H1 (cell line): Measurements from ENCODE around the gene TP73. TPM values are rescaled to one million over a fixed set of nuclear protein-coding genes. Genes with fewer than 3 reads are reported as not detected.

Experiments used
- CTCF ChIA-PET: fragments of 300-600 bp; sonication (Branson Sonifier 250); formaldehyde crosslinking; loops from one replicate; lab custom pipeline; 2021; ENCODE audit not compliant: partially characterized antibody; lab: Charles Lee
- POLR2A ChIA-PET: fragments of 300-600 bp; sonication (Branson Sonifier 250); formaldehyde crosslinking; loops from one replicate; lab custom pipeline; 2021; ENCODE audit warnings: inconsistent platforms; ENCODE audit not compliant: partially characterized antibody; lab: Charles Lee
- DNase-seq, 2 experiments: peaks; one replicate each; pipeline versions ENCODE4 v3.0.0 to v3.0.0-alpha.2; 2010 to 2022; ENCODE audit warnings: low spot score in 2 of 2, low read depth in 1 of 2, mixed read lengths in 1 of 2
- FAIRE-seq: peaks from 2 replicates; lab custom pipeline; 2011; peaks lifted over from hg19 to GRCh38; lab: Jason Lieb, UNC
- H2AFZ ChIP-seq: 2 replicates; pipeline ENCODE4 v1.8.1; 2012; ENCODE audit warnings: low read length, inconsistent platforms
- H2AK5ac ChIP-seq: 2 replicates; pipeline ENCODE4 v1.6.1; 2013; ENCODE audit warnings: low read depth, low read length
- H2BK120ac ChIP-seq: replicated peaks from 2 replicates; pipeline ENCODE3; 2013; ENCODE audit warnings: low read depth, low read length, inconsistent platforms
- H2BK12ac ChIP-seq: 2 replicates; pipeline ENCODE4 v1.6.1; 2013; ENCODE audit warnings: low read depth, low read length
- H2BK15ac ChIP-seq: 2 replicates; pipeline ENCODE4 v1.6.1; 2013; ENCODE audit warnings: low read length
- H2BK20ac ChIP-seq: 2 replicates; pipeline ENCODE4 v1.6.1; 2013; ENCODE audit warnings: low read length
- H2BK5ac ChIP-seq: 2 replicates; pipeline ENCODE4 v1.6.1; 2013; ENCODE audit warnings: low read depth, low read length
- H3K14ac ChIP-seq: 2 replicates; pipeline ENCODE4 v1.6.1; 2013; ENCODE audit warnings: inconsistent platforms; ENCODE audit not compliant: insufficient read length
- H3K18ac ChIP-seq: 2 replicates; pipeline ENCODE4 v1.6.1; 2013; ENCODE audit warnings: low read length; ENCODE audit errors: extremely low read depth
- H3K23ac ChIP-seq: 2 replicates; pipeline ENCODE4 v1.6.1; 2013; ENCODE audit warnings: inconsistent platforms; ENCODE audit not compliant: insufficient read length
- H3K23me2 ChIP-seq: 2 replicates; pipeline ENCODE4 v1.6.1; 2013; ENCODE audit warnings: low read depth, low read length
- H3K27ac ChIP-seq: 2 replicates; pipeline ENCODE4 v1.6.1; 2011; ENCODE audit warnings: low read depth, low read length, inconsistent platforms
- H3K27me3 ChIP-seq, 4 experiments: replicated peaks in 1 of 4; 1 replicate in 1 of 4; 2 replicates in 3 of 4; pipeline versions ENCODE4 v1.6.1 to v1.8.1; 2011 to 2013; ENCODE audit warnings: low read length in 3 of 4, mild to moderate bottlenecking in 3 of 4, inconsistent platforms in 2 of 4, mixed read lengths in 2 of 4, moderate library complexity in 1 of 4; ENCODE audit not compliant: control insufficient read depth in 3 of 4, insufficient read depth in 3 of 4; ENCODE audit errors: extremely low read depth in 1 of 4
- H3K36me3 ChIP-seq, 4 experiments: 2 replicates each; pipeline versions ENCODE4 v1.6.1 to v1.8.1; 2011 to 2013; ENCODE audit warnings: mild to moderate bottlenecking in 4 of 4, low read length in 3 of 4, moderate library complexity in 2 of 4, control low read depth in 1 of 4, inconsistent platforms in 1 of 4; ENCODE audit not compliant: insufficient read depth in 4 of 4, control insufficient read depth in 2 of 4
- H3K4ac ChIP-seq: replicated peaks from 2 replicates; pipeline ENCODE3; 2013; ENCODE audit warnings: low read length, low read depth, mixed read lengths, inconsistent platforms; ENCODE audit not compliant: insufficient read length
- H3K4me1 ChIP-seq, 4 experiments: replicated peaks in 1 of 4; 1 replicate in 1 of 4; 2 replicates in 3 of 4; pipeline versions ENCODE4 v1.6.1 to v1.8.1; 2011 to 2013; ENCODE audit warnings: low read length in 3 of 4, inconsistent platforms in 2 of 4, mixed read lengths in 1 of 4; ENCODE audit not compliant: insufficient read depth in 4 of 4, control insufficient read depth in 3 of 4
- H3K4me2 ChIP-seq, 2 experiments: 2 replicates each; pipeline versions ENCODE4 v1.6.1 to v1.8.1; 2011 to 2013; ENCODE audit warnings: low read depth in 2 of 2, low read length in 2 of 2, control low read depth in 1 of 2, inconsistent platforms in 1 of 2, mild to moderate bottlenecking in 1 of 2; ENCODE audit not compliant: insufficient read depth in 1 of 2
- H3K4me3 ChIP-seq, 4 experiments: fragments of 200-600, 300-600 bp in 1 of 4; sonication (generic), shearing (Covaris generic), sonication (Bioruptor Twin) in 1 of 4; 2 replicates each; pipeline versions ENCODE4 v1.5.1 to v1.8.1; 2011 to 2016; ENCODE audit warnings: low read length in 4 of 4, low read depth in 3 of 4, control low read depth in 2 of 4, inconsistent platforms in 2 of 4, mild to moderate bottlenecking in 2 of 4, mixed read lengths in 1 of 4, moderate library complexity in 1 of 4; ENCODE audit not compliant: insufficient read depth in 2 of 4; ENCODE audit errors: extremely low read depth in 1 of 4
- H3K56ac ChIP-seq: replicated peaks from 2 replicates; pipeline ENCODE3; 2013; ENCODE audit warnings: low read depth, mild to moderate bottlenecking, mixed read lengths, low read length, inconsistent platforms; ENCODE audit not compliant: insufficient read length
- H3K79me1 ChIP-seq: 2 replicates; pipeline ENCODE4 v1.6.1; 2013; ENCODE audit warnings: low read depth, low read length, control low read depth
- H3K79me2 ChIP-seq, 2 experiments: 2 replicates each; pipeline versions ENCODE4 v1.6.1 to v1.8.1; 2012 to 2013; ENCODE audit warnings: low read length in 2 of 2, mild to moderate bottlenecking in 2 of 2, inconsistent platforms in 1 of 2; ENCODE audit not compliant: insufficient read depth in 2 of 2, control insufficient read depth in 1 of 2
- H3K9ac ChIP-seq, 4 experiments: replicated peaks in 1 of 4; 1 replicate in 1 of 4; 2 replicates in 3 of 4; pipeline versions ENCODE4 v1.6.1 to v1.8.1; 2011 to 2013; ENCODE audit warnings: low read depth in 3 of 4, low read length in 3 of 4, control low read depth in 2 of 4, mild to moderate bottlenecking in 2 of 4, moderate library complexity in 2 of 4, inconsistent platforms in 1 of 4; ENCODE audit errors: extremely low read depth in 1 of 4
- H3K9me3 ChIP-seq, 2 experiments: 2 replicates each; pipeline versions ENCODE4 v1.6.1 to v1.8.1; 2012 to 2013; ENCODE audit warnings: mild to moderate bottlenecking in 2 of 2, moderate library complexity in 2 of 2, control low read depth in 1 of 2, inconsistent platforms in 1 of 2, low read depth in 1 of 2, low read length in 1 of 2, mixed read lengths in 1 of 2; ENCODE audit not compliant: insufficient read depth in 2 of 2
- H4K20me1 ChIP-seq, 2 experiments: replicated peaks in 1 of 2; 2 replicates each; pipeline versions ENCODE3 to v1.8.1; 2011 to 2013; ENCODE audit warnings: inconsistent platforms in 2 of 2, low read length in 2 of 2, mild to moderate bottlenecking in 1 of 2; ENCODE audit not compliant: insufficient read depth in 2 of 2, control insufficient read depth in 1 of 2
- H4K5ac ChIP-seq: 2 replicates; pipeline ENCODE4 v1.6.1; 2013; ENCODE audit warnings: low read length, low read depth, mixed read lengths, inconsistent platforms; ENCODE audit not compliant: insufficient read length
- H4K8ac ChIP-seq: 2 replicates; pipeline ENCODE4 v1.8.0; 2013; ENCODE audit warnings: mild to moderate bottlenecking, moderate library complexity, low read length, inconsistent platforms; ENCODE audit not compliant: insufficient read depth; ENCODE audit errors: extremely low read depth
- H4K91ac ChIP-seq: replicated peaks from 2 replicates; pipeline ENCODE3; 2013; ENCODE audit warnings: low read length, mixed read lengths, inconsistent platforms; ENCODE audit not compliant: insufficient read length
- KDM1A ChIP-seq: fragments of 200-600, 300-600 bp; sonication (generic); IDR thresholded peaks from 2 replicates; pipeline ENCODE4 v1.7.1; 2016; ENCODE audit warnings: mild to moderate bottlenecking, low read length, borderline replicate concordance
- POU5F1 ChIP-seq: IDR thresholded peaks from 2 replicates; pipeline ENCODE4 v1.6.1; 2011; ENCODE audit warnings: low read depth, mild to moderate bottlenecking, low read length, moderate library complexity
- RAD21 ChIP-seq, 2 experiments: IDR thresholded peaks in 1 of 2; conservative IDR thresholded peaks in 1 of 2; 2 replicates each; pipeline ENCODE4 v1.6.1; 2011; ENCODE audit warnings: low read depth in 2 of 2, low read length in 2 of 2, improper control_type of control experiment in 1 of 2, inconsistent platforms in 1 of 2, mild to moderate bottlenecking in 1 of 2, moderate library complexity in 1 of 2
- RBBP5 ChIP-seq: IDR thresholded peaks from 2 replicates; pipeline ENCODE4 v1.7.1; 2012; ENCODE audit warnings: low read depth, mild to moderate bottlenecking, inconsistent platforms, low read length, moderate library complexity, borderline replicate concordance
- RFX5 ChIP-seq: IDR thresholded peaks from 2 replicates; pipeline ENCODE4 v1.6.1; 2011; ENCODE audit warnings: low read depth, low read length, improper control_type of control experiment, borderline replicate concordance
- RNF2 ChIP-seq: fragments of 200-900, 300-1000 bp; sonication (generic); IDR thresholded peaks from 2 replicates; pipeline ENCODE4 v1.7.1; 2016; ENCODE audit warnings: borderline replicate concordance, low read depth, mild to moderate bottlenecking, antibody characterized with exemption, low read length; ENCODE audit not compliant: poor library complexity, severe bottlenecking; ENCODE audit errors: missing control alignments
- SIN3A ChIP-seq, 2 experiments: IDR thresholded peaks in 1 of 2; conservative IDR thresholded peaks in 1 of 2; 2 replicates each; pipeline ENCODE4 v1.6.1; 2011 to 2012; ENCODE audit warnings: low read length in 2 of 2, improper control_type of control experiment in 1 of 2, low read depth in 1 of 2, mild to moderate bottlenecking in 1 of 2
- SP1 ChIP-seq: IDR thresholded peaks from 2 replicates; pipeline ENCODE4 v1.6.1; 2011; ENCODE audit warnings: low read depth, low read length
- TEAD4 ChIP-seq: IDR thresholded peaks from 2 replicates; pipeline ENCODE4 v1.6.1; 2012; ENCODE audit warnings: low read depth, low read length, inconsistent platforms, mixed read lengths
- USF2 ChIP-seq: IDR thresholded peaks from 2 replicates; pipeline ENCODE4 v1.6.1; 2011; ENCODE audit warnings: low read length, improper control_type of control experiment
- YY1 ChIP-seq: IDR thresholded peaks from 2 replicates; pipeline ENCODE4 v1.6.1; 2011; ENCODE audit warnings: low read depth, mild to moderate bottlenecking, low read length
- WGBS, 2 experiments: shearing (Covaris generic) in 1 of 2; methylation state at CpG; one replicate each; pipeline versions ENCODE4 v1.1.6 to v1.1.7; 2013 to 2015; ENCODE audit warnings: low lambda C conversion rate in 2 of 2, mixed read lengths in 2 of 2, inconsistent platforms in 1 of 2, low coverage in 1 of 2, missing lambda C conversion rate in 1 of 2; ENCODE audit not compliant: insufficient replicate concordance in 2 of 2, insufficient coverage in 1 of 2, insufficient read length in 1 of 2; ENCODE audit errors: extremely low coverage in 1 of 2, missing lambda C conversion rate in 1 of 2; 5-methylcytosine and 5-hydroxymethylcytosine counted together
- polyA plus RNA-seq, 7 experiments: library from polyadenylated mRNA; depleted of rRNA in 3 of 7; stranded (reverse) in 5 of 7; unstranded in 2 of 7; fragments of >200 nt in 5 of 7; fragments of 200-250 nt in 2 of 7; gene quantifications; 1 replicate in 5 of 7; 2 replicates in 1 of 7; 4 replicates in 1 of 7; pipeline versions ENCODE4 v1.2.1 to v1.2.3, GENCODE V29; 2011 to 2013; ENCODE audit warnings: missing spikeins in 2 of 7, mixed read lengths in 2 of 7
- total RNA-seq: library from RNA; stranded (reverse); fragmentation: NEBNext Ultra II Directional; extraction: Animal tissue kit (Norgen Biotek cat#: 25700); gene quantifications from 2 replicates; pipeline ENCODE4 v1.2.1, GENCODE V29; 2021

Gene TP73
- total and polyA plus RNA-seq, 2 of the 8 experiments (the other 6 are each of a cell fraction or from before 2014, with no cell fraction given): 2.6 to 3.1 TPM

- DNase-seq: no peak
- no peak overlapping the region for H2BK15ac ChIP-seq
- H2AFZ ChIP-seq: no peak overlapping the region
- peaks cover 0 to 7% of the 10 kb centered on the region in 2 experiments; a peak in 1 of 4 replicates for H3K9me3 ChIP-seq
- no peak overlapping the region for H3K14ac ChIP-seq
- H3K27ac ChIP-seq: no peak overlapping the region
- H3K56ac ChIP-seq: no peak overlapping the region
- no peak overlapping the region for H3K4me2 ChIP-seq
- no peak overlapping the region for H3K4ac ChIP-seq
- H3K27me3 ChIP-seq: peaks cover 0 to 2% (median 0%) of the 10 kb centered on the region in 4 experiments; a peak in 1 of 7 replicates
- H3K36me3 ChIP-seq: no peaks in the 10 kb centered on the region
- peaks cover 5% of the 10 kb centered on the region; the same call in 1 of the 2 replicates for H3K23me2 ChIP-seq
- H3K18ac ChIP-seq: no peak overlapping the region
- H4K20me1 ChIP-seq: no peaks in the 10 kb centered on the region
- no peak overlapping the region for H4K5ac ChIP-seq
- no peak overlapping the region for H2BK120ac ChIP-seq
- no peak overlapping the region for H2BK12ac ChIP-seq
- no peak overlapping the region for H2BK5ac ChIP-seq
- H3K4me3 ChIP-seq: no peak overlapping the region
- POLR2A ChIA-PET: interaction anchor here (1.1 to 2.3 kb wide), 4 partner anchors 9 to 32 kb away, joined by 3 to 5 read pairs (median 4); no protein-coding TSS in a partner anchor
- H3K79me1 ChIP-seq: no peaks in the 10 kb centered on the region
- no peak overlapping the region for H3K9ac ChIP-seq
- 90% methylated on average over 17 of the region's 17 CpGs; no CpG with 5 or more reads in 1 of the 2 experiments for WGBS, 2 experiments
- no peak for FAIRE-seq
- H3K79me2 ChIP-seq: no peaks in the 10 kb centered on the region
- H3K4me1 ChIP-seq: peaks cover 0 to 6% (median 1%) of the 10 kb centered on the region in 4 experiments; a peak in 4 of 7 replicates
- H2AK5ac ChIP-seq: no peak overlapping the region
- no peak overlapping the region for H3K23ac ChIP-seq
- H4K91ac ChIP-seq: no peak overlapping the region
- H2BK20ac ChIP-seq: no peak overlapping the region
- CTCF ChIA-PET: interaction anchor here (0.9 to 1.4 kb wide), 5 partner anchors 8 to 91 kb away, joined by 3 to 4 read pairs (median 3); no protein-coding TSS in a partner anchor
- H4K8ac ChIP-seq: no peak overlapping the region
- TF ChIP-seq RAD21 (IDR thresholded peaks at IDR 0.05 in 1 of 2, conservative IDR thresholded peaks at IDR 0.05 in 1 of 2; ENCODE audit: low read depth in 2 of 2, low read length in 2 of 2): no peak
- no peak for TF ChIP-seq RNF2
- TF ChIP-seq RBBP5: no peak
- TF ChIP-seq KDM1A: no peak
- no peak for TF ChIP-seq SIN3A (conservative IDR thresholded peaks at IDR 0.05 in 1 of 2, IDR thresholded peaks at IDR 0.05 in 1 of 2; ENCODE audit: low read depth in 1 of 2, low read length in 2 of 2)
- no peak for TF ChIP-seq POU5F1
- TF ChIP-seq RFX5: no peak
- TF ChIP-seq YY1: no peak
- no peak for TF ChIP-seq TEAD4
- TF ChIP-seq USF2: no peak
- no peak for TF ChIP-seq SP1
Observed at GRCh38 chr1:3767328-3767925, 115.1 kb downstream of the TP73 start.
